Measurements from ENCODE around the gene LYZL2.
A peak's percentile ranks its signal among the peaks of the same experiment; 100 is the strongest.

DNA sequence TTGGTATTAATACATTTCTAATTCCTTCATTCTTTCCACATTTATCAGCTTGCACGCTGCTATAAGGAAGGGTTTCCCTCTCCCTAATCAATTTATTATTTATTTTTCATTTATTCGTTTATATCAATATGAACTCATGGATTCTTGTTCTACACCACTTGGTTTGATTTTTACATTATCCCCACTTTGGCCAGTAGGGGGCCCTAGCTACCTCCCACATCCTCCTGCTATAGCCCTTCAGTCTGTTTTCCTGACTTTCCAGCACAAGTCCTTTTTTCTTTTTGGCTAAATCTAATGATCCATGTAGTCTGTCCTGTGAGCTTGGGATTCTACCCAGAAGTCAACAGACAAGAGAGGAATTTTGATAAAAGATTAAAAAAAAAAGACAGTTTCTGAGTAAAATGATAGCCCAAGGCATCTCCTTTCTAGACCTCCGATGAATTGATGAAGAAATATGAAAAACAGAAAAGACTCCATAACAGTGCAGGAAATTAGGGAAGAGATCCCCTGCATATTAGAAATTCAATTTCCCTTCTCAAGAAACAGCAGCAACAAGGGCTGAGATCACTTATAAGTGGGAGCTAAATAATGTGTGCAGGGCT lies 47.7 kb downstream of the LYZL2 start:
- no peak for TF ChIP-seq POLR2A (IDR thresholded peaks at IDR 0.05)
- TF ChIP-seq, protein P1, sequence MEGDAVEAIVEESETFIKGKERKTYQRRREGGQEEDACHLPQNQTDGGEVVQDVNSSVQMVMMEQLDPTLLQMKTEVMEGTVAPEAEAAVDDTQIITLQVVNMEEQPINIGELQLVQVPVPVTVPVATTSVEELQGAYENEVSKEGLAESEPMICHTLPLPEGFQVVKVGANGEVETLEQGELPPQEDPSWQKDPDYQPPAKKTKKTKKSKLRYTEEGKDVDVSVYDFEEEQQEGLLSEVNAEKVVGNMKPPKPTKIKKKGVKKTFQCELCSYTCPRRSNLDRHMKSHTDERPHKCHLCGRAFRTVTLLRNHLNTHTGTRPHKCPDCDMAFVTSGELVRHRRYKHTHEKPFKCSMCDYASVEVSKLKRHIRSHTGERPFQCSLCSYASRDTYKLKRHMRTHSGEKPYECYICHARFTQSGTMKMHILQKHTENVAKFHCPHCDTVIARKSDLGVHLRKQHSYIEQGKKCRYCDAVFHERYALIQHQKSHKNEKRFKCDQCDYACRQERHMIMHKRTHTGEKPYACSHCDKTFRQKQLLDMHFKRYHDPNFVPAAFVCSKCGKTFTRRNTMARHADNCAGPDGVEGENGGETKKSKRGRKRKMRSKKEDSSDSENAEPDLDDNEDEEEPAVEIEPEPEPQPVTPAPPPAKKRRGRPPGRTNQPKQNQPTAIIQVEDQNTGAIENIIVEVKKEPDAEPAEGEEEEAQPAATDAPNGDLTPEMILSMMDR (IDR thresholded peaks at IDR 0.05): peak; percentile 52 to 70 (median 57)
